HepG2 (cell line): ENCODE results near the gene LEAP2. TPM values are rescaled to one million over a fixed set of nuclear protein-coding genes. Genes with fewer than 3 reads are reported as not detected.

Experiments used
- ATAC-seq: fragments of 200-7000 bp; cut with Tn5 transposase; 3 replicates; pipeline ENCODE4 v1.9.1; 2020; ENCODE audit warnings: mild to moderate bottlenecking, moderate library complexity
- BruUV-seq: library from RNA; stranded (reverse); fragments of 400-500 nt; replicated peaks from 2 replicates; lab custom pipeline; 2021; lab: Mats Ljungman, UMichigan
- CTCF ChIA-PET: fragments of 300-600 bp; formaldehyde crosslinking; extraction: SDS; loops from one replicate; lab custom pipeline; 2021; ENCODE audit warnings: low total read pairs, inconsistent platforms, low intra/inter-chr PET ratio; lab: Yijun Ruan, JAX
- POLR2A ChIA-PET: fragments of 350-600 bp; sonication (Branson Sonifier 250); formaldehyde crosslinking; loops from one replicate; lab custom pipeline; 2020; ENCODE audit warnings: antibody characterized with exemption, inconsistent platforms; lab: Yijun Ruan, JAX
- DNase-seq: peaks from one replicate; pipeline ENCODE4 v3.0.0-alpha.2; 2015; ENCODE audit warnings: low spot score
- FAIRE-seq: peaks from 3 replicates; lab custom pipeline; 2011; peaks lifted over from hg19 to GRCh38; lab: Jason Lieb, UNC
- H2AFZ ChIP-seq: one replicate; pipeline ENCODE4 v1.6.1; 2011; ENCODE audit warnings: low read length, inconsistent platforms
- H3K27ac ChIP-seq: fragments of 300-600 bp; 3 replicates; pipeline ENCODE4 v1.8.0; 2011; ENCODE audit warnings: mixed run types, mild to moderate bottlenecking, mixed read lengths, low read length, inconsistent platforms; ENCODE audit not compliant: insufficient read depth; ENCODE audit errors: extremely low read length
- H3K27me3 ChIP-seq, 2 experiments: fragments of 200-600 bp in 1 of 2; 2 replicates in 1 of 2; 3 replicates in 1 of 2; pipeline versions ENCODE4 v1.6.0 to v1.8.0; 2011; ENCODE audit warnings: low read length in 2 of 2, mild to moderate bottlenecking in 2 of 2, moderate library complexity in 2 of 2, inconsistent platforms in 1 of 2; ENCODE audit not compliant: insufficient read depth in 2 of 2, control insufficient read depth in 1 of 2
- H3K36me3 ChIP-seq, 2 experiments: fragments of 200-600 bp in 1 of 2; replicated peaks in 1 of 2; 2 replicates in 1 of 2; 3 replicates in 1 of 2; pipeline versions ENCODE4 v1.5.1 to v1.8.0; 2011; ENCODE audit warnings: low read length in 2 of 2, inconsistent platforms in 1 of 2; ENCODE audit not compliant: insufficient read depth in 2 of 2, control insufficient read depth in 1 of 2
- H3K4me1 ChIP-seq: 2 replicates; pipeline ENCODE4 v1.5.1; 2012; ENCODE audit warnings: low read length, inconsistent platforms; ENCODE audit not compliant: insufficient read depth
- H3K4me2 ChIP-seq: 2 replicates; pipeline ENCODE4 v1.6.0; 2011; ENCODE audit warnings: low read depth, low read length, inconsistent platforms
- H3K4me3 ChIP-seq, 3 experiments: fragments of 200-600 bp in 1 of 3; sonication (generic), shearing (Covaris generic) in 1 of 3; replicated peaks in 1 of 3; 2 replicates each; pipeline ENCODE4 v1.5.1; 2011 to 2016; ENCODE audit warnings: low read length in 3 of 3, inconsistent platforms in 2 of 3, low read depth in 2 of 3, mild to moderate bottlenecking in 2 of 3, control low read depth in 1 of 3, mixed read lengths in 1 of 3; ENCODE audit not compliant: insufficient read depth in 1 of 3
- H3K79me2 ChIP-seq: one replicate; pipeline ENCODE4 v1.6.1; 2011; ENCODE audit warnings: low read length, inconsistent platforms; ENCODE audit not compliant: insufficient read depth
- H3K9ac ChIP-seq: 2 replicates; pipeline ENCODE4 v1.6.0; 2011; ENCODE audit warnings: mild to moderate bottlenecking, low read depth, low read length, inconsistent platforms; ENCODE audit not compliant: insufficient read depth
- H3K9me3 ChIP-seq: 2 replicates; pipeline ENCODE4 v1.5.1; 2012; ENCODE audit warnings: mild to moderate bottlenecking, low read length
- H4K20me1 ChIP-seq: 2 replicates; pipeline ENCODE4 v1.6.0; 2011; ENCODE audit warnings: inconsistent platforms, mild to moderate bottlenecking, low read length, moderate library complexity; ENCODE audit not compliant: insufficient read depth
- CHCHD3 ChIP-seq: sonication (generic); formaldehyde crosslinking; IDR thresholded peaks from 2 replicates; pipeline ENCODE4 v1.8.0; 2022; ENCODE audit warnings: mild to moderate bottlenecking, missing genetic modification reagents, moderate library complexity
- MAF1 ChIP-seq: sonication (generic); formaldehyde crosslinking; IDR thresholded peaks from 2 replicates; pipeline ENCODE4 v1.5.0; 2020; ENCODE audit warnings: missing genetic modification reagents, borderline replicate concordance
- MAFG ChIP-seq: sonication (generic); formaldehyde crosslinking; IDR thresholded peaks from 2 replicates; pipeline ENCODE4 v1.5.1; 2020; ENCODE audit warnings: mild to moderate bottlenecking, missing genetic modification reagents
- MAX ChIP-seq: IDR thresholded peaks from 2 replicates; pipeline ENCODE4 v1.6.1; 2012; ENCODE audit warnings: inconsistent platforms
- NFYB ChIP-seq: sonication (generic); formaldehyde crosslinking; IDR thresholded peaks from 2 replicates; pipeline ENCODE4 v1.4.0; 2020; ENCODE audit warnings: missing genetic modification reagents
- SIX4 ChIP-seq: sonication (generic); formaldehyde crosslinking; IDR thresholded peaks from 2 replicates; pipeline ENCODE4 v1.4.0; 2020; ENCODE audit warnings: missing genetic modification reagents
- ZMYM2 ChIP-seq: sonication (generic); formaldehyde crosslinking; IDR thresholded peaks from 2 replicates; pipeline ENCODE4 v1.8.0; 2022; ENCODE audit warnings: mild to moderate bottlenecking, missing genetic modification reagents
- ZNF337 ChIP-seq: sonication (generic); formaldehyde crosslinking; IDR thresholded peaks from 2 replicates; pipeline ENCODE4 v1.5.1; 2020; ENCODE audit warnings: missing genetic modification reagents, low read depth, mild to moderate bottlenecking, borderline replicate concordance
- ZNF354B ChIP-seq: sonication (generic); formaldehyde crosslinking; IDR thresholded peaks from 2 replicates; pipeline ENCODE4 v1.8.0; 2022; ENCODE audit warnings: mild to moderate bottlenecking, missing genetic modification reagents
- ZNF382 ChIP-seq: sonication (generic); formaldehyde crosslinking; IDR thresholded peaks from 2 replicates; pipeline ENCODE4 v1.5.0; 2020; ENCODE audit warnings: missing genetic modification reagents, mild to moderate bottlenecking, borderline replicate concordance
- ZNF468 ChIP-seq: sonication (generic); formaldehyde crosslinking; IDR thresholded peaks from 2 replicates; pipeline ENCODE4 v1.8.0; 2022; ENCODE audit warnings: mild to moderate bottlenecking, moderate library complexity, missing genetic modification reagents
- WGBS: methylation state at CpG from one replicate; pipeline ENCODE4 v1.1.6; 2017; ENCODE audit warnings: low lambda C conversion rate; 5-methylcytosine and 5-hydroxymethylcytosine counted together
- in situ Hi-C: cut with HindIII; loops from 2 replicates; pipeline ENCODE4 v1.10.0; 2017; ENCODE audit warnings: low pct_unique_long_range_greater_than_20kb; ENCODE audit not compliant: extremely low pct_ligation_motif_present
- intact Hi-C: fragments of 100-400 bp; cut with micrococcal nuclease; formaldehyde crosslinking; loops from one replicate; pipeline ENCODE4 v1.10.0; 2022; ENCODE audit not compliant: unreplicated experiment
- polyA plus RNA-seq, 8 experiments: library from polyadenylated mRNA; depleted of rRNA in 3 of 8; stranded (reverse) in 7 of 8; unstranded in 1 of 8; fragments of >200 nt; fragmentation: Illumina TruSeq in 4 of 8; extraction: Trizol in 4 of 8; gene quantifications; 2 replicates each; pipeline versions ENCODE4 v1.2.1 to v1.2.3, GENCODE V29; 2011 to 2016; ENCODE audit warnings: low read depth in 4 of 8, missing spikeins in 1 of 8, mixed read lengths in 1 of 8; ENCODE audit not compliant: insufficient read depth in 1 of 8
- total RNA-seq, 5 experiments: library from RNA; depleted of rRNA; stranded (reverse); fragments of >200 nt; fragmentation: Illumina TruSeq; extraction: Trizol; gene quantifications; 2 replicates each; pipeline ENCODE4 v1.2.3, GENCODE V29; 2016; ENCODE audit warnings: low read depth in 1 of 5

Gene LEAP2
- total and polyA plus RNA-seq, 2 of the 13 experiments (the other 11 are each of a cell fraction or from before 2014, with no cell fraction given) = 23.9 to 51.9 TPM

DNA sequence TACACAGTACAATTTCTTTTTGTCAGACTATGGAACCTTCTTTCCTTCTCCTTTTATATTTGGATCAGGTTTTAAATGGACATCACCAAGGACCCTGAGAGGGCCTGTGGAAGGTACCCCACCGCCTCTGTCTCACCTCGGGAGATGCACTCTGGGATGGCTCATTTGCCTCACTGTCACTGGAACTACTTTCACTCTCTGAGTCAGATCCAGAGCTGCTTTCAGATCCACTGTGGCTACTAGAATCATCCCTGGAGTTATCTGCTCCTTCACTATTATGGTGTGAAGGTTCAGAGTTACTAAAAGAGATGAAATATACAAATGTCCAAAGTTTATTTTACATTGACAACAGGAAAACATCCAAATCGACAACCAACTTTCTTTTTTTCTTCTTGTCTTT, 24.6 kb downstream of the LEAP2 start:
- no peaks in the 10 kb centered on the region for H3K4me1 ChIP-seq
- H3K9me3 ChIP-seq = no peaks in the 10 kb centered on the region
- no TSS peak for BruUV-seq
- no peak overlapping the region for H3K4me3 ChIP-seq
- in situ Hi-C loops (no loop called here), intact Hi-C loops (no loop called here)
- H3K27ac ChIP-seq = no peak overlapping the region
- FAIRE-seq (no peak), DNase-seq (no peak), ATAC-seq (no peak)
- WGBS = 74% methylated on average over 3 of the region's 3 CpGs
- no peaks in the 10 kb centered on the region for H4K20me1 ChIP-seq
- ChIA-PET CTCF (no interaction called here), POLR2A (interaction anchor here (1.0 kb wide), 1 partner anchor 153 kb away, joined by 3 read pairs; no protein-coding TSS in a partner anchor)
- H3K9ac ChIP-seq = no peak overlapping the region
- H3K4me2 ChIP-seq = no peak overlapping the region
- no peaks in the 10 kb centered on the region for H3K79me2 ChIP-seq
- TF ChIP-seq MAF1 (CRISPR knock-in tag) (no peak), ZNF354B (CRISPR knock-in tag) (no peak), CHCHD3 (CRISPR knock-in tag) (no peak), SIX4 (CRISPR knock-in tag) (no peak), MAFG (CRISPR knock-in tag) (no peak)
- peaks cover 15 to 76% of the 10 kb centered on the region in 2 experiments for H3K36me3 ChIP-seq
- H3K27me3 ChIP-seq = no peaks in the 10 kb centered on the region
- no peak overlapping the region for H2AFZ ChIP-seq

DNA sequence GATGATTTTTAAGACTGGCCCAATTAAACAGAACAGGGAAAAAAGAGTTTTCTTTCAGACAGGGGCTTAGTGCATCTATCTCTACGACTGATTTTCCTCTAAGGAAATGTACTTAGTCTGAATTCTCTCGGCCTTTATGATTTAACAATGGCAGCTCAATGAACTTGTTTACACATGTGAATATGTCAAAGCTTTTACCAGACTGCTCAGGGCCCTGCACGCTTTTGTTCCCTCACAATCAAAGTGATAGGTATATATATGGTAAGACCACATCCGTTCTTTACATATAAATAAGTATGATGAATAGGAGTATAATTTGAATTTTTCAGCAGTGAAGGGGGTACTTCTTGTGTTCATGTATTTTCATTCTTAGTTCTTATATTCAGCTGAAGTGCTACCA, 27.6 kb downstream of the LEAP2 start:
- Histone ChIP-seq H3K36me3 (peaks cover 16 to 68% of the 10 kb centered on the region in 2 experiments), H4K20me1 (peaks cover 5% of the 10 kb centered on the region), H3K27me3 (no peaks in the 10 kb centered on the region), H3K4me3 (no peak overlapping the region), H3K4me2 (no peak overlapping the region), H3K9ac (no peak overlapping the region), H3K27ac (no peak overlapping the region), H2AFZ (no peak overlapping the region), H3K9me3 (no peaks in the 10 kb centered on the region), H3K4me1 (peaks cover 8% of the 10 kb centered on the region), H3K79me2 (peaks cover 11% of the 10 kb centered on the region)
- CTCF ChIA-PET = no interaction called here
- ATAC-seq (no peak), DNase-seq (no peak), FAIRE-seq (no peak)
- TF ChIP-seq ZMYM2 (CRISPR knock-in tag) (no peak), MAX (no peak), NFYB (no peak), ZNF382 (CRISPR knock-in tag) (no peak), ZNF468 (CRISPR knock-in tag) (no peak), ZNF337 (CRISPR knock-in tag) (no peak)
- no TSS peak for BruUV-seq
- intact Hi-C loops = no loop called here
- POLR2A ChIA-PET = interaction anchor here (1.3 kb wide), 1 partner anchor 15 kb away, joined by 4 read pairs; no protein-coding TSS in a partner anchor
- in situ Hi-C loops = no loop called here
- WGBS = 96% methylated on average over 4 of the region's 4 CpGs
